CD4-positive, alpha-beta T cell treated with Interleukin-17A for 1 hour (primary cell): ENCODE data around the gene MBD5.
A peak's percentile ranks its signal among the peaks of the same experiment; 100 is the strongest.

Experiments
- DNase-seq: peaks from one replicate; pipeline ENCODE4 v3.0.0-alpha.2; 2020

MBD5 gene

DNA sequence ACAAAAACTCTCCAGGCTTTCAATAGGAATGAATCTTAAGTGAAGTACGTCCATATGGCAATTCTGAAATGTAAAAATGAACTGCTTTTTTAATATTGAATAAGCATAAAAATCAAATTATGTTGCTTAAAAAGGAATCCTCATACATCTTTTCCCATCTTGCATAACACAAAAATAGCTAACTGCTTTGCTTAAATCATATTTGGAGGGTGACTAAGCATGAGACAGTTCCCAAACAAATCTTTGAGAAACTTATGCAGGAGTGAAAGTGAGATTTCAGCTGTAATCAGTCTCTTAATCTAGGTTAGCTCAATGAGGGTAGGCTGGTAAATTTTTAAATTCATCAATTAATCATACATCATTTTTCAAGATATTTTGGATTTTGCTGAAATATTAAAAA is 111.5 kb downstream of the MBD5 start:
- DNase-seq = no peak

- no peak for DNase-seq
These were observed 114.8 kb downstream of the MBD5 start for GRCh38 chr2:148135705-148136104.

DNA sequence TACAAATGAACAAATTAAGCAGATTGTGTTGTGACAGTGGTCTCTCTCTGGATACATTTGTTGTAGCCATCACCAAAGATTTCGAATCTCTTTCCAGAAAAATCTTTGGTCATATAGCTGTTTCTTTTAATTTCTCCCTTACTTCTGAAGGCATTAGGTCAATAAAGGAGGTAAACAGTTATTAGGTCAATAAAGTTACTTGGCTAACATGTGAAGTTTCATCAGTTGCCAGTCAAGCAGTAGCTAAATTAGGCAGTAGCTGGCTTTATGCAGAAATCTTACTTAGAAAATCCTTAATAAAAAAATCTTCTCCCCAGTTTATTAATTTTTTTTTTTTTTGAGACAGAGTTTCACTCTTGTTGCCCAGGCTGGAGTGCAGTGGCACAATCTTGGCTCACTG is 115.5 kb downstream of the MBD5 start:
- no peak for DNase-seq

GRCh38 chr2:148161909-148162435 is 141.1 kb downstream of the MBD5 start:
- DNase-seq = no peak

- no peak for DNase-seq
These were observed 142.0 kb downstream of the MBD5 start for GRCh38 chr2:148162871-148163270.

DNA sequence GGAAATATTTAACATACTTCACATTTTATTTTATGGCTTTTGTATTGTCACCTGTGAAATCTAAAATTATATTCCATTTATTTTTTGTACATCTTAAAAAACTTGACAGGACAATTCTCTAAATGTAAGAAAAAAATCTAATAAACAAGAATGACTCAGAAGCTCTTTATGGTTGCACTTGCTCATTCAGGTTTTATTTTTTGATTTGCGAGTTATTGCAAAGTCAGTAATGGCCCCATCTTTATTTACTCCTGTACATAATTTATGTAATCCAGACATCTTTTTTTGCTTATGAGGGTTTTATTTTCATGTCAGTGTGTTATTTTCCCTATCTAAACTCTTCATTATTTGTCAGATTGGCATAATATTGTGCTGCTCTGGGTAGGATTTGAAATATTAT is 145.1 kb downstream of the MBD5 start:
- DNase-seq = no peak

- no peak for DNase-seq
These were observed 146.4 kb downstream of the MBD5 start for GRCh38 chr2:148167241-148167766.

GRCh38 chr2:148167855-148168254 is 147.0 kb downstream of the MBD5 start:
- DNase-seq = no peak

- DNase-seq = no peak
These were observed 151.4 kb downstream of the MBD5 start for GRCh38 chr2:148172131-148172753.

DNA sequence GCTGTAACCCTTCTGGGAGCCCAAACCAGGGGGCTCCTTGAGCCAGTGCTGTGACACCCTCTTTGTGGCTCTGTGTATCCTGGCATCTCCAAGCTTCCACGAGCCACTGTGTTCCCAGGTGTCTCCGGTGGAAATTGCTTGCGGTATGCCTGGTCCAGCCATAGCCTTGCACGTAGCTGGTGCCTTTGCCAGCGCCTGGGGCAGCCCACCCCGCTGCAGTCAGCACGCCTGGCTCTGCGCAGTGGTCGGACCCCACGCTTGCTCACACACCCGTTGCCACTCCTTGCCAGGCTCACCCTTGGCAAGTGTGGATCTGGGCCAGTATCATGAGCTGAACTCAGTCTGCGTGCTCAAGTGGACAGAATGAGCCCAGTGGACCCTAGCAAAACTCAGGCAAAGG is 152.3 kb downstream of the MBD5 start:
- no peak for DNase-seq

GRCh38 chr2:148177559-148177958 is 156.7 kb downstream of the MBD5 start:
- no peak for DNase-seq

GRCh38 chr2:148179724-148180123 is 158.8 kb downstream of the MBD5 start:
- no peak for DNase-seq

GRCh38 chr2:148184976-148185375 is 164.1 kb downstream of the MBD5 start:
- DNase-seq = no peak

DNA sequence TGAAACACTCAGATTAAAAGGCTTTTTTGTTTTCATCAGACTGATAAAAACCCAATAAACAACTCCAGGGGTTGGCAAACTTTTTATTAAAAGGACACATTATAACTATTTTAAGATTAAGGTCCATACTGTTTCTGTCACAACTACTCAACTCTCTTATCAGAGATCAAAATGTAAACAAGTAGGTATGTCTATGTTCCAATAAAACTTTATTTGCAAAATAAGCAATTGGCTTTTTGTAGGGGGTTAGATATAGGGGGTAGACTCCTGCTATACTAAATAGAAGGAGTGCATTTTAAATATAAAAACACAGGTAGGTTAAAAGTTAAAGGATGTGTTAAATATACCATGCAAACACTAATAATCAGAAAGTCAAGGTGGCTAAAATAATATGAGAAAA is 174.0 kb downstream of the MBD5 start:
- no peak for DNase-seq

GRCh38 chr2:148201075-148202004 is 180.4 kb downstream of the MBD5 start:
- DNase-seq = peak; percentile 34

DNA sequence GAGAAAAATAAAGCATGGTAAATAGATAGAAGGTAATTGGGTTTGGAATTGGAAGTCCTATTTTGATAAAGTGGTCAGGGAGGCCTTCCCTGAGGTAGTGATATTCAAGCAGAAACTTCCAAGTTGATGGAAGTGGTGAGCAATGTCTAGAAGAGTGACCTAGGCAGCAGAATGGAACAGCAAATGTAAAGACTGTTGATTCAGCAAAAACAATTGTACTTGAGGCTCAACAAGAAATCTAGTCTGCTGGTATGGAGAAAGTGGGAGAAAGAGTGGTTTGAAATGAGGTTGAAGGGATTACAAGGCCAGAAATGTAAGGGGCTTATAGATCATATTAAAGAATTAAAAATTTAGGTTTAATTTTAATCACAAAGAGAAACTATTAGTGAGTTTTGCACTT is 181.3 kb downstream of the MBD5 start:
- no peak for DNase-seq

- no peak for DNase-seq
These were observed 186.2 kb downstream of the MBD5 start for GRCh38 chr2:148207111-148207510.

GRCh38 chr2:148209603-148210002 is 188.7 kb downstream of the MBD5 start:
- DNase-seq = no peak

GRCh38 chr2:148218326-148219075 is 197.6 kb downstream of the MBD5 start:
- DNase-seq = no peak

- DNase-seq = no peak
These were observed 200.3 kb downstream of the MBD5 start for GRCh38 chr2:148221166-148221565.

DNA sequence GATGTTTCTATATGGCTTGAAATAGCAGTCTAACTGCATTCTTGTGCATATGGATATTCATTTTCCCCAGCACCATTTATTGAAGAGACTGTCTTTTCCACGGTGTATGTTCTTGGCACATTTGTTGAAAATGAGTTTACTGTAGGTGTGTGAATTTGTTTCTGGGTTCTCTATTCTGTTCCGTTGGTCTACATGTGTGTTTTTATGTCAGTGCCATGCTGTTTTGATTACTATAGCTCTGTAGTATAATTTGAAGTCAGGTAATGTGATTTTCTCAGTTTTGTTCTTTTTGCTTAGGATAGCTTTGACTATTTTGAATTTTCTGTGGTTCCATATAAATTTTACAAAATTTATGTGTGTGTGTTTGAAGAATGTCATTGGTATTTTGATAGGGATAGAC is 201.0 kb downstream of the MBD5 start:
- no peak for DNase-seq

DNA sequence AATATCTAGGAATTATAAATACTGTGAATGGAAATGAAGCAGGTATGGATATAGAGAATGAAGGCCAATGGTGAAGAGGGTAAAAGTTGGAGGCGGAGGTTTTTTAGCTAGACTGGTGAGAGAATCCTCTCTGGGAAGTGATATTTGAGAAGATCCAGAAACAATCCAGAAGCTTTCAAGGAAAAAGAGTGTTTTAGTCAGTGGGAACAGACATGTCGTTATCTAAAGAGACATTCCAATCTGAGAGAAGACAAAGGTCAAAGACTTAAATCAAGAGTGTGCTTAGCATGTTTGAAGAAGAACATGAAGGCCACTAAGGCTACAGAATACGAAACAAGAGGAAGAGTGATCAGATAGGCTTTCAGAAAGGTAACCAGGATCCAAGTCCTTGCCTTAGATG is 211.0 kb downstream of the MBD5 start:
- no peak for DNase-seq

- no peak for DNase-seq
These were observed 213.3 kb downstream of the MBD5 start for GRCh38 chr2:148234143-148234542.
